ENCODE results near the gene LCE2D. TPM values are rescaled to one million over a fixed set of nuclear protein-coding genes. Genes with fewer than 3 reads are reported as not detected.

Gene LCE2D
- total and polyA plus RNA-seq, 8 donors: not detected

- Histone ChIP-seq H3K27ac (no peak overlapping the region), H3K4me3 (no peak overlapping the region), H3K9me3 (no peaks in the 10 kb centered on the region), H3K27me3 (peaks cover 0 to 15% of the 10 kb centered on the region in 2 donors), H3K36me3 (no peaks in the 10 kb centered on the region), H3K4me1 (no peaks in the 10 kb centered on the region)
- ATAC-seq (no peak), DNase-seq (no peak)
- no peak for TF ChIP-seq CTCF (IDR thresholded peaks at IDR 0.05)
- intact Hi-C loops (cut with DNase I): no loop called here
These were observed 36.4 kb upstream of the LCE2D start for GRCh38 chr1:152626744-152627143.

- DNase-seq (no peak), ATAC-seq (no peak)
- H3K9me3 ChIP-seq: no peaks in the 10 kb centered on the region
These were observed 32.6 kb upstream of the LCE2D start for GRCh38 chr1:152630596-152630995.

GRCh38 chr1:152640351-152640750, 22.8 kb upstream of the LCE2D start:
- no peak for TF ChIP-seq CTCF (IDR thresholded peaks at IDR 0.05)
- no peaks in the 10 kb centered on the region for H3K4me1 ChIP-seq
- no peaks in the 10 kb centered on the region for H3K27me3 ChIP-seq
- H3K27ac ChIP-seq: no peak overlapping the region
- intact Hi-C loops (cut with DNase I): no loop called here
- no peaks in the 10 kb centered on the region for H3K36me3 ChIP-seq
- DNase-seq: no peak
- H3K4me3 ChIP-seq: no peak overlapping the region
- H3K9me3 ChIP-seq: peaks cover 0 to 2% of the 10 kb centered on the region in 2 donors
- no peak for ATAC-seq

More at GRCh38 chr1:152630596-152630995, 32.6 kb upstream of the LCE2D start:
- H3K27ac ChIP-seq: no peak overlapping the region
- no peaks in the 10 kb centered on the region for H3K4me1 ChIP-seq
- TF ChIP-seq CTCF (IDR thresholded peaks at IDR 0.05): no peak
- intact Hi-C loops (cut with DNase I): no loop called here
- H3K4me3 ChIP-seq: no peak overlapping the region
- no peaks in the 10 kb centered on the region for H3K36me3 ChIP-seq
- H3K27me3 ChIP-seq: no peaks in the 10 kb centered on the region

GRCh38 chr1:152643945-152644344, 19.2 kb upstream of the LCE2D start:
- no peaks in the 10 kb centered on the region for H3K27me3 ChIP-seq

GRCh38 chr1:152645146-152645545, 18.0 kb upstream of the LCE2D start:
- H3K4me1 ChIP-seq: no peaks in the 10 kb centered on the region
- H3K27me3 ChIP-seq: no peaks in the 10 kb centered on the region
- TF ChIP-seq CTCF (IDR thresholded peaks at IDR 0.05): no peak
- intact Hi-C loops (cut with DNase I): no loop called here
- no peaks in the 10 kb centered on the region for H3K36me3 ChIP-seq
- no peaks in the 10 kb centered on the region for H3K9me3 ChIP-seq
- H3K27ac ChIP-seq: no peak overlapping the region
- DNase-seq (no peak), ATAC-seq (no peak)
- no peak overlapping the region for H3K4me3 ChIP-seq

More at GRCh38 chr1:152643945-152644344, 19.2 kb upstream of the LCE2D start:
- Histone ChIP-seq H3K4me3 (no peak overlapping the region), H3K27ac (no peak overlapping the region), H3K36me3 (no peaks in the 10 kb centered on the region), H3K9me3 (no peaks in the 10 kb centered on the region), H3K4me1 (no peaks in the 10 kb centered on the region)
- ATAC-seq: no peak
- DNase-seq: no peak
- intact Hi-C loops (cut with DNase I): no loop called here
- TF ChIP-seq CTCF (IDR thresholded peaks at IDR 0.05): no peak
